Measurements from ENCODE around the gene TTLL9. TPM values are rescaled to one million over a fixed set of nuclear protein-coding genes. Genes with fewer than 3 reads are reported as not detected.

Gene TTLL9
- total and polyA plus RNA-seq, 10 of the 15 experiments (the other 5 are each of a cell fraction or from before 2014, with no cell fraction given), result 0.03 to 0.77 (median 0.11) TPM; not detected in 2

- no peak for TF ChIP-seq SUZ12 (IDR thresholded peaks at IDR 0.05; ENCODE audit: unreplicated experiment)
- no peak for TF ChIP-seq USF2 (IDR thresholded peaks at IDR 0.05; ENCODE audit: borderline replicate concordance, low read depth, low read length)
These were observed 55.2 kb downstream of the TTLL9 start (continued) for GRCh38 chr20:31925631-31926030.

GRCh38 chr20:31926493-31926892 lies 56.1 kb downstream of the TTLL9 start:
- DNase-seq (ENCODE audit: low read depth, low spot score) (no peak), ATAC-seq (no peak), FAIRE-seq (no peak)
- RAD21 ChIA-PET (ENCODE audit: unreplicated experiment), result interaction anchor here (1.1 kb wide), 1 partner anchor 11 kb away, joined by 7 read pairs; no protein-coding TSS in a partner anchor
- H3K36me3 ChIP-seq (ENCODE audit: control insufficient read depth in 2 of 2, insufficient read depth in 2 of 2, low read length in 1 of 2), result no peaks in the 10 kb centered on the region
- H3K4me1 ChIP-seq (ENCODE audit: control insufficient read depth, insufficient read depth, low read length), result peaks cover 11% of the 10 kb centered on the region
- no peaks in the 10 kb centered on the region for H4K20me1 ChIP-seq (ENCODE audit: control insufficient read depth, insufficient read depth)
- SMC1A ChIA-PET (ENCODE audit: uncharacterized antibody, unreplicated experiment), result interaction anchor here (1.1 to 1.3 kb wide), 2 partner anchors 11 to 25 kb away, joined by 4 to 6 read pairs; no protein-coding TSS in a partner anchor
- in situ Hi-C loops (cut with MboI), result no loop called here
- intact Hi-C loops (cut with micrococcal nuclease; ENCODE audit: unreplicated experiment), result no loop called here
- no peaks in the 10 kb centered on the region for H3K27me3 ChIP-seq (replicated peaks in 1 of 2; ENCODE audit: control insufficient read depth in 2 of 2, insufficient read depth in 2 of 2, low read length in 1 of 2)
- H3K9me3 ChIP-seq (replicated peaks; ENCODE audit: control insufficient read depth, insufficient read depth, low read length), result no peaks in the 10 kb centered on the region
- H2AFZ ChIP-seq (ENCODE audit: control insufficient read depth, low read depth, low read length), result no peak overlapping the region
- no peak overlapping the region for H3K4me2 ChIP-seq (ENCODE audit: control insufficient read depth, insufficient read depth)
- WGBS (ENCODE audit: insufficient coverage, insufficient replicate concordance, low lambda C conversion rate, missing lambda C conversion rate), result 48% methylated on average over 2 of the region's 2 CpGs
- CTCF ChIA-PET, result no interaction called here
- no peaks in the 10 kb centered on the region for H3K79me2 ChIP-seq (ENCODE audit: control insufficient read depth, insufficient read depth, low read length)
- TF ChIP-seq LARP7 (IDR thresholded peaks at IDR 0.05) (no peak), RELA (IDR thresholded peaks at IDR 0.05; ENCODE audit: borderline replicate concordance, partially characterized antibody) (no peak), CHD4 (IDR thresholded peaks at IDR 0.05) (no peak), BCL11A (IDR thresholded peaks at IDR 0.05; ENCODE audit: low read depth, low read length) (no peak), PKNOX1 (IDR thresholded peaks at IDR 0.05) (no peak), ZBTB4 (CRISPR knock-in tag; IDR thresholded peaks at IDR 0.05) (no peak), ZNF384 (IDR thresholded peaks at IDR 0.05; ENCODE audit: borderline replicate concordance, low read depth, low read length) (no peak), GABPA (IDR thresholded peaks at IDR 0.05; ENCODE audit: low read depth) (no peak), WRNIP1 (IDR thresholded peaks at IDR 0.05; ENCODE audit: borderline replicate concordance, low read depth, low read length) (no peak), ZBED1 (IDR thresholded peaks at IDR 0.05; ENCODE audit: borderline replicate concordance) (no peak), NFIC (IDR thresholded peaks at IDR 0.05; ENCODE audit: low read depth, low read length) (no peak), SUZ12 (IDR thresholded peaks at IDR 0.05; ENCODE audit: unreplicated experiment) (no peak), ZNF217 (IDR thresholded peaks at IDR 0.05) (no peak), SP1 (IDR thresholded peaks at IDR 0.05; ENCODE audit: low read depth, low read length) (no peak), PAX5 (IDR thresholded peaks at IDR 0.05; ENCODE audit: borderline replicate concordance, low read depth, low read length) (no peak), CREB1 (IDR thresholded peaks at IDR 0.05; ENCODE audit: low read depth) (no peak), SPI1 (IDR thresholded peaks at IDR 0.05; ENCODE audit: borderline replicate concordance, insufficient read depth, low read depth, low read length) (no peak), TCF3 (IDR thresholded peaks at IDR 0.05; ENCODE audit: borderline replicate concordance, insufficient read depth, low read depth, low read length) (no peak), HDAC6 (IDR thresholded peaks at IDR 0.05; ENCODE audit: unreplicated experiment) (no peak)
- no TSS peak for BruUV-seq (replicated peaks)
- H3K27ac ChIP-seq (ENCODE audit: control insufficient read depth, insufficient read depth), result no peak overlapping the region
- POLR2A ChIA-PET, result interaction anchor here (0.6 kb wide), 1 partner anchor 306 kb away, joined by 3 read pairs; no protein-coding TSS in a partner anchor
- H3K4me3 ChIP-seq, result no peak overlapping the region
- H3K9ac ChIP-seq (ENCODE audit: control insufficient read depth, insufficient read depth, low read length), result no peak overlapping the region
